ENCODE measurements around the gene SNAI3.

The SNAI3 gene

DNA sequence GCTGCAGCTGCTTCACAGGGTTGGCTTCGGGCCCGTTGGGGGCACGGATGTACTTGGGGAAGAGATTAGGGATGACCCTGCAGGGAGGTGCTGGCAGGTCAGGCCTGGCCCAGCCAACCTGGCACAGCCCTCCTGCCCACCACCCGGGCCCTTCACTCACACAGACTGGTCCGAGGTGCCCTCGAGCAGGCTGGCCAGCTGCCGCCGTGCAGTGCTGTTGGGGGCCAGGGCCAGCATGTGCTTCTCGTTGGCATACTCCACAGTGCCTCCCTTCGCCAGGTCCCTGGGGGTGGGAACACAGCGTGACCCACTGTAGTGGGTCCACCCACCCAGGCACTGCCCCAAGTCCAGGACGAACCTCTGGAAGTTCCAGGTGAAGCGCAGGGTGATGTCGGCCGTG lies 29.9 kb upstream of the SNAI3 start:
- Histone ChIP-seq H3K27ac (no peak overlapping the region), H3K36me3 (no peaks in the 10 kb centered on the region; the same call in 1 of the 2 replicates), H3K4me3 (ENCODE audit: low read depth, low read length) (no peak overlapping the region), H3K9me3 (ENCODE audit: severe bottlenecking) (no peaks in the 10 kb centered on the region), H3K27me3 (ENCODE audit: insufficient read depth, low read depth, severe bottlenecking) (no peaks in the 10 kb centered on the region)
- TF ChIP-seq, protein P1, sequence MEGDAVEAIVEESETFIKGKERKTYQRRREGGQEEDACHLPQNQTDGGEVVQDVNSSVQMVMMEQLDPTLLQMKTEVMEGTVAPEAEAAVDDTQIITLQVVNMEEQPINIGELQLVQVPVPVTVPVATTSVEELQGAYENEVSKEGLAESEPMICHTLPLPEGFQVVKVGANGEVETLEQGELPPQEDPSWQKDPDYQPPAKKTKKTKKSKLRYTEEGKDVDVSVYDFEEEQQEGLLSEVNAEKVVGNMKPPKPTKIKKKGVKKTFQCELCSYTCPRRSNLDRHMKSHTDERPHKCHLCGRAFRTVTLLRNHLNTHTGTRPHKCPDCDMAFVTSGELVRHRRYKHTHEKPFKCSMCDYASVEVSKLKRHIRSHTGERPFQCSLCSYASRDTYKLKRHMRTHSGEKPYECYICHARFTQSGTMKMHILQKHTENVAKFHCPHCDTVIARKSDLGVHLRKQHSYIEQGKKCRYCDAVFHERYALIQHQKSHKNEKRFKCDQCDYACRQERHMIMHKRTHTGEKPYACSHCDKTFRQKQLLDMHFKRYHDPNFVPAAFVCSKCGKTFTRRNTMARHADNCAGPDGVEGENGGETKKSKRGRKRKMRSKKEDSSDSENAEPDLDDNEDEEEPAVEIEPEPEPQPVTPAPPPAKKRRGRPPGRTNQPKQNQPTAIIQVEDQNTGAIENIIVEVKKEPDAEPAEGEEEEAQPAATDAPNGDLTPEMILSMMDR (IDR thresholded peaks at IDR 0.05; ENCODE audit: low read depth, low read length), result no peak
- no peak for DNase-seq

DNA sequence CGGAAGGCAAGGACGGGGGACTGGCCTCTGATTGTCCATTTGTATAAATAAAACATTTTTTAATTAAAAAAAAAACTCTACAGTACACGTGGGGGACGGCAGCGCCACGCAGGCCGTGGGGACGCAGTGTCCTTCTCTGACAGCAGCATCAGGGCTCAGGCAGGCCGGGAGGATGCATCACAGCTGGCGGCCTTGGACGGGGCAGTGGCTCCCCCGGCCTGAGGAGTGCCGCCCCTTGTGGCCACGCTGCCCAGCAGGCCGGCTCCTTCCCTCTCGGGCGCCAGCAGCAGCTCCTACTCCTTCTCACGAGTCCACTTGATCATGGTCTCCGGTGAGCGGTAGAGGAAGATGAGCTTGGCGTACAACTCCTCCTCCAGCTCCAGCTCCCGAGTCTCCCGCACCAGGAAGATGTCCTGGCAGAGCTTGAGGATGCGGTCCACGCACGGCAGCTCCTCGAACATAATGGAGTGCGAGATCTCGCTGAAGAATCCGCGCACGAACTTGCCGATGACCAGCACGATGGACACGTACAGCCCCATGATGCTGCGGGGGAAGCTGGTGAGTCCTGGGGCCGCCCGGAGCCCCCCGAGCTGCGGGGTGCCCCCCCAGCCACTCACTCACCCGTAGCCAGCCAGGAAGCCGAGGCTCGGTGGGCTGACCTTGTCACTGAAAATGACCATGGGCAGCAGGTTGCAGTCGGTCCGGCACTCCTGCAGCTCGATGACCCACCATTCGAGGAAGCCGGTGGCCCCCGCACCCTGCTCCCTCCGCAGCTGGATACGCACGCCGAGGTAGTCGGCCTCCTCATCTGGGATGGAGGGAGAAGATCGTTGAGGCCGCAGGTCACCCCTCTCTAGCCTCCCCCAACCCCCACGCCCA lies 29.2 kb upstream of the SNAI3 start:
- TF ChIP-seq, protein P1 (IDR thresholded peaks at IDR 0.05; ENCODE audit: low read depth, low read length), result no peak
- Histone ChIP-seq H3K9me3 (ENCODE audit: severe bottlenecking) (no peaks in the 10 kb centered on the region), H3K27ac (no peak overlapping the region), H3K36me3 (no peaks in the 10 kb centered on the region; the same call in 1 of the 2 replicates), H3K27me3 (ENCODE audit: insufficient read depth, low read depth, severe bottlenecking) (no peaks in the 10 kb centered on the region), H3K4me3 (ENCODE audit: low read depth, low read length) (no peak overlapping the region)
- no peak for DNase-seq

DNA sequence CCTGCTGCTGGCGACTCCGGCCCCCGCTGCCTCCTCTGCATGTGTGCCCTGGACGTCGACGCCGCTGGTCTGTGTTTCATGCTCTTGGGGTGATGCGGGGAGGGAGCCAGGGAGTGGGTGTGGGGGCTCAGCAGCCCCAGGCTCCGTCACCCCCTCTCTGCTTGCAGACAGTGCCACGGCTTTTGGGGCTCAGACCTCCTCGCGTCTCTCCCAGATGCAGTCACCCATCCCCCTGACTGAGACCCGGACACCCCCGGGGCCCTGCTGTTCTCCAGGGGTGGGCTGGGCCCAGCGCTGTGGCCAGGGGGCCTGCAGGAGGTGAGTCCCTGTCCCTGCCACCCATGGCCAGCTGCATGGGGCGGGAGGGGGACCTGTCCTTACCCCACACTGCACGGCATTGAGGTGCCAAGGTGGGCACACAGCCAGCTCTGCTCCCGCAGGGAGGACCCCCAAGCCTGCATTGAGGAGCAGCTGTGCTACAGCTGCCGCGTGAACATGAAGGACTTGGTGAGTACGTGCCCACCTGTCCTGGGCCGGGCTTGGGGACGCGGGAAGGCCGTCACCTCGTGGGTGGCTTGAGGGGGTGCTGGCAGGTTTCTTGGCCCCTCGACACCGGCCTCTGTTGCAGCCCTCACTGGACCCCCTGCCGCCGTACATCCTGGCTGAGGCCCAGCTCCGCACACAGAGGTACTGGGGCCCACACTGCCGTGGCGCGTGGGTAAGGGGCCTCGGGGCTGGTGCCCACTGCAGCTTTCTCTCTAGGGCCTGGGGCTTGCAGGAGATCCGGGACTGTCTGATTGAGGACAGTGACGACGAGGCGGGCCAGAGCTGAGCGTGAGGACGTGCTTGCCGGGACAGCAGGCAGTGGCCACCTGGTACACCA lies 28.4 kb upstream of the SNAI3 start:
- TF ChIP-seq, protein P1 (IDR thresholded peaks at IDR 0.05; ENCODE audit: low read depth, low read length), result no peak
- no peaks in the 10 kb centered on the region for H3K9me3 ChIP-seq (ENCODE audit: severe bottlenecking)
- H3K4me3 ChIP-seq (ENCODE audit: low read depth, low read length), result no peak overlapping the region
- H3K36me3 ChIP-seq, result no peaks in the 10 kb centered on the region; the same call in 1 of the 2 replicates
- no peaks in the 10 kb centered on the region for H3K27me3 ChIP-seq (ENCODE audit: insufficient read depth, low read depth, severe bottlenecking)
- no peak overlapping the region for H3K27ac ChIP-seq
- DNase-seq, result no peak

DNA sequence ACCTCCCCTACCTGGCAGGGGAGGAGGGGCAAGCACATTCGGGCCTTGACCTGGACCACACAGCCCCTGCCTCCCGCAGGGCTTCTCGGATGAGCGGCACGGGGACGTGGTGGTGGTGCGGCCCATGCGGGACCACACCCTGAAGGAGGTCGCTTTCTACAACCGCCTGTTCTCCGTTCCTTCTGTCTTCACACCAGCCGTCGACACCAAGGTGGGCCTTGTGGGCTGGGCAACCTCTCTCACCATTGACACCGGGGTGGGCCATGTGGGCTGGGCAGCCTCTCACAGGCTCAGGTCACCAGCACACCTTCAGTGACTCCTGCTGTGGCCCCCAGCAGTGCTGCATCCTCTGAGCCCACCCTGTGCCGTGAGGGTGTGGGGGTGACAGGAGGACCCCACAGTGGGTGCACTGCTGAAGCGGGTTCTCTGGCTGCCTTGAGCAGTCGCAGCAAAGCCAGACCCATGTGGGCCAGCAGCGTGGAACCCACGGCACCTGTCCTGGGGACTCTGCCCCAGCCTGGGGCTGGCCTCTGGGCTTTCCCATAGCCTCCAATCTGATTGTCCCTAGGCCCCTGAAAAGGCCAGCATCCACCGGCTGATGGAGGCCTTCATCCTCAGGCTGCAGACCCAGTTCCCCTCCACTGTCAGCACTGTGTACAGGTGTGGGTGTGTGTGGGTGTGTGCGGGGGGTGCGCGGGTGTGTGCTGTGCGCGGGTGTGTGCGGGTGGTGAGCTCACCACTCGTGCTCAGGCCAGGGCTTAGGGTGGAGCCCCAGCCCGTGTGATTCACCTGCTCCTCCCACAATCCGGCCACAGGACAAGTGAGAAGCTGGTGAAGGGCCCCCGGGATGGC lies 27.5 kb upstream of the SNAI3 start:
- TF ChIP-seq, protein P1 (IDR thresholded peaks at IDR 0.05; ENCODE audit: low read depth, low read length), result no peak
- no peak overlapping the region for H3K4me3 ChIP-seq (ENCODE audit: low read depth, low read length)
- no peak for DNase-seq
- no peaks in the 10 kb centered on the region for H3K9me3 ChIP-seq (ENCODE audit: severe bottlenecking)
- no peak overlapping the region for H3K27ac ChIP-seq
- no peaks in the 10 kb centered on the region; the same call in 1 of the 2 replicates for H3K36me3 ChIP-seq
- H3K27me3 ChIP-seq (ENCODE audit: insufficient read depth, low read depth, severe bottlenecking), result no peaks in the 10 kb centered on the region

DNA sequence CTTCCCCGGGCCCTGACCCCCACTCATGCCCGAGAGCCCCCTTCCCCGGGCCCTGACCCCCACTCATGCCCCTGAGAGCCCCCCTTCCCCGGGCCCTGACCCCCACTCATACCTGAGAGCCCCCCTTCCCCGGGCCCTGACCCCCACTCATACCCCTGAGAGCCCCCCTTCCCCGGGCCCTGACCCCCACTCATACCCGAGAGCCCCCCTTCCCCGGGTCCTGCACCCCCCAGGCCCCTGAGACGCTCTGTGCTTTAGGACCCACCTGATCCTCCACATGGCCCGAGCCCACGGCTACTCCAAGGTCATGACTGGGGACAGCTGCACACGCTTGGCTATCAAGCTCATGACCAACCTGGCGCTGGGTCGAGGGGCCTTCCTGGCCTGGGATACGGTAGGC lies 26.7 kb upstream of the SNAI3 start:
- H3K4me3 ChIP-seq (ENCODE audit: low read depth, low read length), result no peak overlapping the region
- no peak overlapping the region for H3K27ac ChIP-seq
- H3K27me3 ChIP-seq (ENCODE audit: insufficient read depth, low read depth, severe bottlenecking), result no peaks in the 10 kb centered on the region
- no peak for DNase-seq
- TF ChIP-seq, protein P1 (IDR thresholded peaks at IDR 0.05; ENCODE audit: low read depth, low read length), result no peak
- no peaks in the 10 kb centered on the region for H3K9me3 ChIP-seq (ENCODE audit: severe bottlenecking)
- H3K36me3 ChIP-seq, result no peaks in the 10 kb centered on the region; the same call in 1 of the 2 replicates
